Measurements from ENCODE around the gene ABCG1. TPM values are rescaled to one million over a fixed set of nuclear protein-coding genes. Genes with fewer than 3 reads are reported as not detected.
A peak's percentile ranks its signal among the peaks of the same experiment; 100 is the strongest.

ABCG1 gene
- total RNA-seq, 6 experiments from 2014 or later = 3.3 to 9.8 (median 4.8) TPM

- Histone ChIP-seq H3K4me3 (no peak overlapping the region), H3K36me3 (no peaks in the 10 kb centered on the region), H3K9me3 (no peaks in the 10 kb centered on the region), H3K27ac (no peak overlapping the region), H3K4me1 (peaks cover 0 to 4% (median 0%) of the 10 kb centered on the region in 4 donors), H3K27me3 (no peaks in the 10 kb centered on the region)
- ATAC-seq (peak; percentile 5 to 31 (median 27)), DNase-seq (no peak)
- intact Hi-C loops (cut with DNase I) = no loop called here
- TF ChIP-seq POLR2A (IDR thresholded peaks at IDR 0.05) (no peak), CTCF (IDR thresholded peaks at IDR 0.05) (no peak)
- 54% methylated on average over 4 of the region's 22 CpGs for WGBS (ENCODE audit: insufficient coverage, low coverage, low lambda C conversion rate, missing lambda C conversion rate)
Observed at GRCh38 chr21:42280356-42281180, 61.6 kb downstream of the ABCG1 start.

- DNase-seq (no peak), ATAC-seq (peak; percentile 42 to 62 (median 53))
- WGBS (ENCODE audit: insufficient coverage, low coverage, low lambda C conversion rate, missing lambda C conversion rate) = 33% methylated on average over 2 of the region's 12 CpGs
Observed at GRCh38 chr21:42281181-42281680, 62.3 kb downstream of the ABCG1 start.

GRCh38 chr21:42282021-42282420 lies 63.1 kb downstream of the ABCG1 start:
- ATAC-seq (no peak), DNase-seq (peak in 1 of 3 donors; percentile 11)
- no peaks in the 10 kb centered on the region for H3K9me3 ChIP-seq
- H3K27me3 ChIP-seq = no peaks in the 10 kb centered on the region
- TF ChIP-seq POLR2A (IDR thresholded peaks at IDR 0.05) (no peak), CTCF (IDR thresholded peaks at IDR 0.05) (no peak)
- H3K4me1 ChIP-seq = peaks cover 0 to 4% (median 0%) of the 10 kb centered on the region in 4 donors
- H3K36me3 ChIP-seq = no peaks in the 10 kb centered on the region
- no CpG with 5 or more reads among the region's 18 CpGs for WGBS (ENCODE audit: insufficient coverage, low coverage, low lambda C conversion rate, missing lambda C conversion rate)
- H3K4me3 ChIP-seq = no peak overlapping the region
- intact Hi-C loops (cut with DNase I) = no loop called here
- no peak overlapping the region for H3K27ac ChIP-seq

More at GRCh38 chr21:42281181-42281680, 62.3 kb downstream of the ABCG1 start:
- Histone ChIP-seq H3K4me1 (peaks cover 0 to 4% (median 0%) of the 10 kb centered on the region in 4 donors), H3K9me3 (no peaks in the 10 kb centered on the region), H3K27ac (no peak overlapping the region), H3K36me3 (no peaks in the 10 kb centered on the region), H3K27me3 (no peaks in the 10 kb centered on the region), H3K4me3 (no peak overlapping the region)
- TF ChIP-seq CTCF (IDR thresholded peaks at IDR 0.05) (no peak), POLR2A (IDR thresholded peaks at IDR 0.05) (no peak)
- intact Hi-C loops (cut with DNase I) = no loop called here

GRCh38 chr21:42282715-42283114 lies 63.8 kb downstream of the ABCG1 start:
- DNase-seq = no peak
- 49% methylated on average over 2 of the region's 12 CpGs for WGBS (ENCODE audit: insufficient coverage, low coverage, low lambda C conversion rate, missing lambda C conversion rate)
- ATAC-seq = no peak
- intact Hi-C loops (cut with DNase I) = no loop called here
- no peak overlapping the region for H3K27ac ChIP-seq
- H3K9me3 ChIP-seq = no peaks in the 10 kb centered on the region
- no peaks in the 10 kb centered on the region for H3K36me3 ChIP-seq
- TF ChIP-seq POLR2A (IDR thresholded peaks at IDR 0.05) (no peak), CTCF (IDR thresholded peaks at IDR 0.05) (no peak)
- no peaks in the 10 kb centered on the region for H3K27me3 ChIP-seq
- peaks cover 0 to 4% (median 0%) of the 10 kb centered on the region in 4 donors for H3K4me1 ChIP-seq
- no peak overlapping the region for H3K4me3 ChIP-seq
